AG08395 (cell line): ENCODE results near the gene CRYGA.
"Not testable (repeated sequence)": the region's sequence is repeated elsewhere in the genome, so short reads cannot be mapped to it uniquely, and the experiment has no call there.

Experiments used
- DNase-seq: peaks from one replicate; pipeline ENCODE4 v3.0.0; 2012; ENCODE audit warnings: mixed read lengths, low spot score

The CRYGA gene

DNA sequence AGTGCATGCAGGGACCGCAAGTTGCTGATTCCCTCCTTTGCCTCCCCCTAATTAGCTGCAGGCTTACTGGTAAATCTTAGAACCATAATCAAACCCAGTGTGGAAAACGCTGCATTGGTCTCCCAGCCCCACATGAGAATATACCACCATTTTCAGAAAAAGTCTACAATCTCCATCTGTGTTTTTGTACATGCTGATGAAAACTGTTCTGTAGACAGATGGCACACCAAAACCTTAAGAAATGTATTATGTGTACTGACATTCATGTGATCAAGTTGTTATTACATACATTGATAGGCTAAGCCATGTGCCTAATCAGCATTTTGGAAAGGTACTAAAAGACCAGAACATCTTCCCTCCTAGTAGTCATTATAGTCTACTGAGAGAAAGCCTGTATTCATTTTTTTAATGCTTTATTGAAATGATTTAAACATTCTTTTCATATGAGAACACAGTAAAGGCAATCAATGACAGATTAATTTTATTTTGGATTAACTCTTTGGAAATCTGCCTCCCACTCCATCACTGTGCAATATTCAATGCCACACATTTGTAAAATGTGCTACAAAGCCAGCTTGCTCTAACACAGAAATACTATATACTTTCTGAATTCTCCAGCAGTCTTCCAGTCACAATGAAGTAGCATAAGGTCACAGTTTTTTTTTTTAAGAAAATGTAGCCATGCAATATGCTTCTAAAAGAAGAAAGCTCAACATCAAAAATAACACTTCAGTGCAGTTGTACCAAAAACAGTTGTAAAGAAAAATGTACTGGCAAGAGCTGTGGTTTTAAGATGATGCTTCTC lies 1.8 kb upstream of the CRYGA start:
- DNase-seq, result no peak

DNA sequence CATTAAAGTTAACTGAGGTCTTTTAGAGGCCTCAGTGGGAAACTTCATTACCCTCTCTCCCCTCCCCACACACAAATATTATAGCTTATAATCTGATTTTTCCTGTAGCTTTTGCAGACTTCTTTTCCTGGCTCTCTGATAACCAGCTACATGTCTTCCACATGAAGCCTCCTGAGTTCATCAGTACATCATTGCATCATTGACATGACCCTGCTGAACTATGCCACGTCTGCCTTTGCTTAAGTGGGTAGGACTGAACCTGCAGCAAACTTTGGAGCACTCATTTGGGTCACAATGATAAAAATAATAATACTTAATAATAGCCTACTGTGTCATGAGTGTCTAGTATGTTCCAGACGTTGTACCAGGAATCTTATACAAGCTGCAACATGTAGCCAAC lies 7.0 kb downstream of the CRYGA start:
- DNase-seq, result no peak

DNA sequence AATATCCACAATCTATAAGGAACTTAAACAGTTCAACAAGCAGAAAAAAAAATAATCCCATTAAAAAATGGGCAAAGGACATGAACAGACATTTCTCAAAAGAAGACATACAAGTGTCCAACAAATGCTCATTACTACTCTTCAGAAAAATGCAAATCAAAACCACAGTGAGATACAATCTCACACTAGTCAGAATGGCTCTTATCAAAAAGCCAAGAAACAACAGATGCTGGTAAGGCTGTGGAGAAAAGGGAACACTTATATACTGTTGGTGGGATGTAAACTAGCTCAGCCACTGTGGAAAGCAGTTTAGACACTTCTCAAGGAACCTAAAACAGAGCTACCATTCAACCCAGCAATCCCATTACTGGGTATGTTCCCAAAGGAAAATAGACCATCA lies 10.2 kb downstream of the CRYGA start:
- DNase-seq, result no peak

DNA sequence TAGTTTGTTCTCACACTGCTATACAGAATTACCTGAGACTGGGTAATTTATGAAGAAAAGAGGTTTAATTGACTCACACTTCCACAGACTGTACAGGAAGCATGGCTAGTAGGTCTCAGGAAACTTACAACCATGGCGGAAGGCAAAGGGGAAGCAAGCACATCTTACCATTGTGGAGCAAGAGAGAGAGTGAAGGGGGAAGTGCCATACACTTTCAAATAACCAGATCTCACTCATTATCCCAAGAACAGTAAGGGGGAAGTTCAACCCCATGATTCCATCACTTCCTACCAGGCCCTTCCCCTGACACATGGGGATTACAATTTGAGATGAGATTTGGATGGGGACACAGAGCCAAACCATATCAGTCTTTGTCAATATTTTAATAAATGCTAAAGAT lies 12.4 kb downstream of the CRYGA start:
- DNase-seq, result no peak

DNA sequence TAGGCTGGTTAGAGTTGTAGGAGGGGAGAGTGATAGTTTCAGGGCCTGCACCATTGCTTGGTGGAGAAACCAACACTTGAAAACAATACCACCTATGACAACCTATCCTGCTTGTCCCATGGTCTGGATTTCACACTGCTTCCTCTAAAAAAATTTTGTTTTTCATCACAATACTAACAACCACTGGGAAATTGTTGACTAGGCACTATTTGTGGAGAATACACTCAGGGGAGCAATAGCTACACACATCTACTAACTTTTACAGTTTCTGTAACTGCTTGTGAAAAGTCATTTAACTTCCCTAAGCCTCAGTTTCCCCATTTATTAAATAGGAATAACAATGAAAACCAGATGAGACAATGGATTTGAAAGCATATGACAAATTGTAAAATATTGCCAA lies 13.3 kb downstream of the CRYGA start:
- DNase-seq, result no peak

DNA sequence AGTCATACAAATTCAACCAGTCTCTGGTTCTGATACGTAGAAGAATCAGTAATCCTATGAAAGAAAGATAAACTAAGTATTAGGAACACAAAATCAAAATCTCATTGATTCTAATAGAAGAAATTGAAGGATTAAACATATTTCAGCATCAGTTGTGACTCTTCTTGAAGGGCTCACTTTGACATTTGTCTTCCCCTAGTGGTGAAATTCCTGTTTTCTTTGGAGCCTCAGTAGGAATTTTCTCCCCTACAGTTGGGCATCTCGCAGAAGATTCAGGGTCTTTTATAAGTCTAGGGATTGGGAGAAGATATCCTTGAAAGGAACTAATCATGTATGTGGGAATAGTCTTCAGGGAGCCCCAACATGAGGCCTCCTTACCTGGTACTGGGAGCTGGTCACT lies 14.6 kb downstream of the CRYGA start:
- DNase-seq, result no peak

DNA sequence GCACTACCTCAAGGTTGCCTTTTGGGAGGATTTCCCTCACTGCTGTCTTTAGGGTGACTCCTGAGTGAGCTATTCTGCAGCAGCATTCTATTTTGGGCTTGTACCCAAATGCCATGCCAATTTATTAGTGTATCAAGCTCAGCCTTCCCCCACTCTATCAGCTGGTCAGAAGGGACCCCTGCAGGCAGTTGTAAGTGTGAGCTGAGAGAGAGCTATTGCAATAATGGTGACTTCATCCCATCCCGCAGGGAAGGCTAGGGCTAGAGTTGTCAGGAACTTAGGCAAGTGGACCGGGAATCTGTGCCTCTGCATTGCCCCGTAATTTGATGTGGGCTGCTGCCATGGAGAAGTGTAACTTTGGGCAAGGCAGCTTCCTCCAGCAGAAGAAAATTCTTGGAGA lies 15.6 kb downstream of the CRYGA start:
- DNase-seq, result no peak

DNA sequence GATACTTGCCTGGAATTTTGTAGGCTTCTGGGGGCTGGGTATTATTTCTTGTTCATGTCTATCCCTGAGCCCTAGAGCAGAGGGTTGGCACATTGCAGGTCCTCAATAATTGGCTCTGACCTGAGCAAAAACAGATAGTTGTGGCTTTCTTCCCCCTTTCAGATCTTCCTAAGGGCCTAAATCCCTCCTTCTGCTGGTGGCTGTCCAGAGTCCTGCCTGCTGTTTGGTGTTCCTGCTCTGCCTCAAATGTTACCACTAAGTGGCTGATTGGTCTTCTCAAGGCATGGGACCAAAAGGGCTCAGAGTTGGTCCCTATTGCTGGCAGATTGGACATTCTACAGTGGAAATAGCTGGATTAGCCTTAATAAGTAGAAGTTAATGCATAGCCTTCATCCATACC lies 16.4 kb downstream of the CRYGA start:
- DNase-seq, result no peak

DNA sequence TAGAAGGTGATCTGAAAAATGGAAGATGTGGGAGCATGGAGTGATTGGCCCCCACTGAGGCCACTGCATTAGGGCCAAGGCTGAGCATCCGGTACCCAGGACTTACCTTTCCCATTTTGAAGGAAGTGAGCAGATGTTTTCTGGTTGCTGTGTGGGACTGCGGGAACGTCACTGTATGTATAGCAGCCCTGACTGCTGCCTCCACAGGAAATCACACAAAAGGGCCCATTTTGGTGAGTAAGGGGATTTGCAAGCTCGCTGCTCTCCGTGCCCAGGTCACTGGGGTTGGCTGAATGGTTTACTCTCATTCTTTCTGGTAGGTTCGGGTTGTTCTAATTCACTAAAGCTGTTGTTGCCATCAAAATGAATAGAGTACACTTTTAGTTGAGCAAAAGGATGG lies 17.4 kb downstream of the CRYGA start, which contains the start of gene CRYGB:
Gene CRYGB (minus strand): TSS at position 153 of the 400 bp plus-strand sequence. CDS start 38 bp downstream, at position 115.
- DNase-seq, result no peak

DNA sequence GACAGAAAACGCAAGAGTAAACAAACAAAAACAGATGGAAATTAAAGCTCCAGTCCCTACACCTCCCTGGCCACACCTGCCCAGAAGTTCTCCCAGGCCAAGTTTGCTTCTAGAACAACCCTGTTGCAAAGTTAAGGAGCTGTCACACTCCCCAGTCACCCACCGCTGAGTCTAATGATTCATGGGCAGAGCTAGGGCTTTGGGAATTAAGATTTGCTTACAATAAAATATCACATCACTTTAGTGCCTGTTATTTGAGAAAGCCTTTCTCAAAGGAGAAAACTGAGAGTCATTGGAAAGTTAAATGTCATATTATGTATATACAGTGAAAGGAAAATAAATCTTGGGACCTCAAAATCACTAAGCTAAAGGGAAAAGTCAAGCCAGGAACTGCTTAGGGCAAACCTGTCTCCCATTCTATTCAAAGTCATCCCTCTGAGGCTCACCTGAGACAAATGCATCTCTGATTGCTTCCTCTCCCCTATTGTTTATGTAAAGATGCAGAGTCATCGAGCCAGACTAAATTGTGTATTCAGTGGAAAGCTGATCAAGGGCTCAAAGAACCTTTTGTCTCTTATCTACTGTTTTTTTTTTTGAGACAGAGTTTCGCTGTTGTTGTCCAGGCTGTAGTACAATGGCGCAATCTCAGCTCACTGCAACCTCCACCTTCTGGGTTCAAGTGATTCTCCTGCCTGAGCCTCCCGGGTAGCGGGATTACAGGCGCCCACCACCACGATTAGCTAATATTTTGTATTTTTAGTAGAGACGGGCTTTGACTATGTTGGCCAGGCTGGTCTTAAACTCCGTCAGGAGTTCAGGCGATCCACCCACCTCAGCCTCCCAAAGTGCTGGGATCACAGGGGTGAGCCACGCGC lies 20.2 kb downstream of the CRYGA start:
- DNase-seq, result no peak

DNA sequence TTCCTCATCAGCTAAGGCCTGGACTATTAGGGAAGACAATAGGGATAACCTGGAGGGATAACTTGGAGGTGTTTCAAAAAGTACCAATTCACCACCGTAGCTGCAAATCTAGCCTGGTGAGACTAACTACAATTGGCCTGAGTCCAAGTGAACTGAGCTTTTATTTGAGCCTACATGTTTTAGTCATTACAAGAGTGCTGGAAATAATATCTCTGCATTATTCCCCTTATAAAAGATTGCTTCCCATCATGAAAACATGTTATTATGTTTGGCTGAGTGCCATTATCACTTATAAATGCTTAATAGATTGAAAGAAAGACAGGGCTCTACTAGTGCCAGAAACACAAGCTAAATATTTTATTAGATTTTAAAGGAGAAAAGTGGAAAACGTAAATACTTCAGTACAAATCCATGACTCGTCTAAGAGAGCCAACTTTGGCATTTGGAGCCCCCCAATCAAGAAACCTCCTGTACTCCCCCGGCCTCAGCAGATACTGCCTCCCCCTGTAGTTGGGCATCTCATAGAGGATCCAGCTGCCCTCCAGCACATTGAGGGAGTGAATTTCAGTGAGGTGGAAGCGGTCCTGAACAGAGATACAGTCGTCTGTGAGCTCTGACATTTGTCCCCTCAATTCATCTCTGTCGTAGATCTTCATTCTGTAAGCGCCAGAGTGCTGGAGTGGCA lies 21.0 kb downstream of the CRYGA start:
- no peak for DNase-seq

DNA sequence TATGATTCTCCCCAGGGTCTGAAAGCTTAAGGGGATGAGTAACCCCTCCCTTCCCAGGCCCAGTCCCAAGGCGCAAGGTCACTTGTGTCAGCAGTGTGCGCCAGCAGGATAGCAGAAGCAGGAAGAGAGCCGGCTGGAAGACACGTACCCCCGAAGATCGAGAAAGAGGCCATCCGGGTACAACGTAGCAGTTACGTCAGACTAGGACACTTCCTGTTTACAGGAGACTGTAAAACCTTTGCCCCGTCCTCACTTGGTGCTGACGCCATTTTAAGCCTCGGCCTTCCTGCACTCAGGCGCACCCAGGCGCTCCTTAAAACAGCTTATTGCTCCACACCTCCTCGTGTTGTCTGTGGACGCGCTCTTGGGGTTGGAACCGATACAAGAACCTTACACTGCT lies 23.9 kb downstream of the CRYGA start:
- no peak for DNase-seq

DNA sequence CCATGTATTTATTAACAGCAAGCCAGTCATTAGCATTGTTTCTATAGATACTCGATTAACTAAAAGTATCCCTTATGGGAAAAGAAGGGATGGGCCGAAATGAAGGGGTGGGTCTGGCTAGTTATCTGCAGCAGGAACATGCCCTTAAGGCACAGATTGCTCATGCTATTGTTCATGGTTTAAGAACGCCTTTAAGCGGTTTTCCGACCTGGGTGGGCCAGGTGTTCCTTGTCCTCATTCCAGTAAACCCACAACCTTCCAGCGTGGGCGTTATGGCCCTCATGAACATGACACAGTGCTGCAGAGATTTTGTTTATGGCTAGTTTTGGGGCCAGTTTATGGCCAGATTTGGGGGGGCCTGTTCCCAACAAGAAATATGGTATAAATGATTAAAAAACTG lies 25.1 kb downstream of the CRYGA start:
- DNase-seq, result not testable (repeated sequence)

DNA sequence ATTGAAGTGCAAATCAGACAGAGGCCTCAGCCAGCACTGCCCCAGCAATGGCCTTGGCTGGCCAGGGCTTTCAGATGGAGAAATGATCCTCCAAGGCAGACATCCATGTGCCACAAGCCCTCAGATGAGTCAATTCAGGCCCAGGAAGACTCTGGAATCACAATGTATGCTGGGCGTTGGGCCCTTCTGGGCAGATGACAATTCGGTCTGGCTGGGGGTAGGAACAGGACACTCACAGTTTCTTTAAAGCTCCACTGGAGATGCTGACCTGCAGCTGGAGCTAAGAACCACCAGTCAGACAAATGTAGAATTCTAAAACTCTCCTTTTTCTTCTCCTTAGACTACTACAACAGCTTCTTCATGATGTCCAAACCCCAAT lies 26.7 kb downstream of the CRYGA start:
- DNase-seq, result no peak

DNA sequence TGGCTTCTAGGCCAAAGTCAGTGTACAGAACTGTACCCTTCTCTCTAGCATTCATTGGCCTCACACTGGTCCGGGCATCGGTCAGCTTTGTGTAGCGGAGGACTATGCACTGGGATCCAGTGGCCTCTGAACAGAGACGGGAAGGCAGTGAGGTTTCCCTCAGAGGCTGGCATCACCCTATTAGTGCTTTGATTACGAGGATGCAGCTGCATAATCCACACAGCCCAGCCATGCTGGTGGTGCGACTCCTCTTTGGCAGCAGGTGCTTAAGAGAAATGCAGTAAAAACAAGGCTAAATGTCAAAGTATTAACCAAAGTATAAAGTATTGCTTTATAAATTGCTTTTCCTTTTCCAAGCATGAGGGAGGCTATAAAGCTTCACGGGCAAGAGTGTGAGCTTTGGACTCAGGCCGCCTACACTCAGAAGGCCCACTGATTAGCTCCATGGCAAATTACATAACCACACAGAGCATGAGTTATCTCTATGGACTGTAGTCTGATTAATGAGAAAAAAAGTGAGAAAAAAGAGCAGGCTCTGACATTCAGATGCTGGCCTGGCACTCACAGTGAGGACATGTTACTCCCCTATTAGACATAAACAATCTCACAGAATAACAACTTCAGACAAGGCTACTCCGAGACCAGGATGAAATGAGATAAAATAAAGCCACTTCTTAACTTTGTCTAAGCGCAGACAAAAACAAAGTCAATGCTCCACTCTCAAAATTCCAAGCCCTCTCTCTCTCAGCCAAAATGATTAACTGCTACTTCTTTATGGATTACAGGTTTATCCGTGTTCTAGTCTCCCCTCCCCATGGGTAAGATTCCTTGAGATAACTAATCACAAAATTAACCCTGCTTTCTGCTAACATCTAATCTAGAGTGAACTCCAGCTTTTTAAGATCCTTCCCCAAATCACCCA lies 27.3 kb downstream of the CRYGA start:
- no peak for DNase-seq

DNA sequence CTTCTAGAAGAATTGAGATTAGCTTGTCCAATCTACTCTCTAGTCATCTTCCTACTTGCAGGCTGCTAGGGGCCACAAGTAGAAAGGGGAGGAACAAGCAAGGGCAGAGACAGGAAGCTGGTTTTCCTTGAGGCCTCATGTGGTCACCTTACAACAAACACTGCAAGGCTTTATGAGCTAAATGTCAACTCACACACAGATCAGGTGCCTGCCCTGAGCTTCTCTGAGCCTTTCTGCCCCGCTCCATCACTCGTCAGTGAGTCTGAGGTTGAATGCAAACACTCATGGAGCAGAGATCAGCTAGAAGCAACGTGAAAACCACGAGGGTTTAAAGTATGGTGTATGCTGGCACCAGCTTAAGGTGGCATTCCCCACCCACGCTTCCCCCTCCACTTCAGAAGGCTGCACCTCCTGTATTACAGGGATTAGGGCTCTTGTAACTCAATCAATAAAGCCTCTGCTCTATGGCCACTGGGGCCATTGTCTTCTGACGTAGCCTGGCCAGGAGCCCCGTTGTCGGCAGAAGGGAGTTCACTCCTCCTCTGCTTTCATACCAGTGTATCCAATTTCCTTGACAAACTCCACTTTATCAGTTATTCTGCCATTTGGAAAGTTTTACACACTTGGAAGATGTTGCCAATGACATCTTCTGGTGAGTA lies 28.3 kb downstream of the CRYGA start:
- no peak for DNase-seq

DNA sequence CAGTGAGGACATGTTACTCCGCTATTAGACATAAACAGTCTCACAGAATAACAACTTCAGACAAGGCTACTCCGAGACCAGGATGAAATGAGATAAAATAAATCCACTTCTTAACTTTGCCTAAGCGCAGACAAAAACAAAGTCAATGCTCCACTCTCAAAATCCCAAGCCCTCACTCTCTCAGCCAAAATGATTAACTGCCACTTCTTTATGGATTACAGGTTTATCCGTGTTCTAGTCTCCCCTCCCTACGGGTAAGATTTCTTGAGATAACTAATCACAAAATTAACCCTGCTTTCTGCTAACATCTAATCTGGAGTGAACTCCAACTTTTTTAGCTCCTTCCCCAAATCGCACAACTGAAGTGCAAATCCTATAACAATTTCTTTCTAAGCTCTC lies 32.7 kb downstream of the CRYGA start:
- DNase-seq, result no peak

DNA sequence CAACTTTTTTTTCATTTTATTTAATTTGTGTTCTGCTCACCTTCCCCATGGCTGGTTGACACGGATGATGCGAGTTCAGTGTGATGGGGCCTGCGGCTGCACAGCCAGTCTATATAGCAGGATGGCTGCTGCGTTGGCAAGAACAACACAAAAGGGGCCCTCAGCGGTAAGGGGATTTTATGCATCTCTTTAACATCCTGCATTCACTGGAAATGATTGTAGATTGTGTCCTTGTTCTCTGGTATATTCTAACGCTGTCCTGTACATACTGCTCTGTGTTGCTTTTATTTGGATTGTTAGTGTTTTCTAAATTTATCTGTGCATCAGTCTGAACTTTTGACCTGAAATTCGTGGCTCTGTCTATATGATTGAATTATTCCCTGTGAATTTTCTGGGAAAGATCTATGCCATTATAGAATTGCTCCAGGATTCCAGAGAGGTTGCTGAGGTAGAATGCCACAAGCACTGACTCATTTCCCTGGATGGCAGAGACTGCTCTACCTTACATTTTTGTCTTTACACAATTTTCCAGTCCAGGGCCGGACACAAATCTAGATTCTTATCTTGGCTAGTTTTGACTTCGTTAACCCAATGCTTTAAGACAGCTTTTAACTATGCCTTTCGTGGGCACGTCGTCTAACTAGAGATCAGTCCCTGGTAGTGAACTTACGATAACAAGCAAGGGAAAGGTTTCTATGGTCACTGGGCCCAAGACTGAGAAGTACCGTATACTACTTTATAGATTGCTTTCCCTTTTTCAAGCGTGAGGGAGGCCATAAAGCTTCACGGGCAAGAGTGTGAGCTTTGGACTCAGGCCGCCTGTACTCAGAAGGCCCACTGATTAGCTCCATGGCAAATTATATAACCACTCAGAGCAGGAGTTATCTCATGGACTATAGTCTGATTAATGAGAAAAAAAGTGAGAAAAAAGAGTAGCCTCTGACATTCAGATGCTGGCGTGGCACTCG lies 33.4 kb downstream of the CRYGA start, which contains the start of gene CRYGC:
Gene CRYGC (minus strand): TSS at position 85 of the 968 bp plus-strand sequence. CDS start 36 bp downstream, at position 49.
- no peak for DNase-seq

DNA sequence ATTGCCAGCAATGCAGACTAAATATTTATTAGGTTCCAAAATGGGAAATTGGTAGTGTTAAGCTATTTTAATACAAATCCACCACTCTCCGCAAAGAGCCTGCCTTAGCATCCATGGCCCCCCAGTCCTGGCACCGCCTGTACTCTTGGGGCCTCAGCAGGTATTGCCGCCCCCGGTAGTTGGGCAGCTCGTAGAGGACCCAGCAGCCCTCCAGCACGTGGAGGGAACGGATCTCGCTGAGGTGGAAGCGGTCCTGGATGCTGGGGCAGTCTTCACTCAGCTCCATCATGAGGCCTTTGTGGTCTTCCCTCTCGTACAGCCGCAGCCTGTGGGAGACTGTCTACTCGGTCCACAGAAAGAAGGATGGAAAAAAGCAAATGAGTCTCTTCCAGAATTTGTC lies 35.3 kb downstream of the CRYGA start:
- no peak for DNase-seq

DNA sequence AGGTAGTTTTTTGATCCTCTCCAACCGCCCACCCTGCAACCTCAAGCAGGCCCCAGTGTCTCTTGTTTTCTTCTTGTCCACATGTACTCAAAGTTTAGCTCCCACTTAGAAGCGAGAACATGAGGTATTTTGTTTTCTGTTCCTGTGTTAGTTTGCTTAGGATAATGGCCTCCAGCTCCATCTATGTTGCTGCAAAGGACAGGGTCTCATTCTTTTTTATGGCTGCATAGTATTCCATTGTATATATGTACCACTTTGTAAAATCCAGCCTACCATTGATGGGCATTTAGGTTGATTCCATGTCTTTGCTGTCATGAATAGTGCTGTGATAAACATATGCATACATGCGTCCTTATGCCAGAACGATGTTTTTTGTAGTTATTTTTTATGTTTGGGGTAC lies 36.3 kb downstream of the CRYGA start:
- no peak for DNase-seq
